Fibroblast of lung (primary cell): ENCODE results near the gene DGKZ. TPM values are rescaled to one million over a fixed set of nuclear protein-coding genes. Genes with fewer than 3 reads are reported as not detected.

Source experiments
- DNase-seq, 2 donors: peaks; one replicate each; pipeline versions ENCODE4 v3.0.0 to v3.0.0-alpha.2; 2010; ENCODE audit warnings: low read depth in 2 of 2
- H2AFZ ChIP-seq: 2 replicates; pipeline ENCODE4 v1.5.1; 2012; ENCODE audit warnings: low read length, control low read depth, inconsistent platforms
- H3K27ac ChIP-seq: 2 replicates; pipeline ENCODE4 v1.5.1; 2011; ENCODE audit warnings: low read length, control low read depth; ENCODE audit not compliant: insufficient read depth
- H3K27me3 ChIP-seq: 2 replicates; pipeline ENCODE4 v1.5.1; 2011; ENCODE audit warnings: mild to moderate bottlenecking, low read length; ENCODE audit not compliant: control insufficient read depth, insufficient read depth
- H3K36me3 ChIP-seq: 2 replicates; pipeline ENCODE4 v1.5.1; 2011; ENCODE audit warnings: low read length; ENCODE audit not compliant: control insufficient read depth, insufficient read depth
- H3K4me1 ChIP-seq: 2 replicates; pipeline ENCODE4 v1.5.1; 2011; ENCODE audit warnings: low read length; ENCODE audit not compliant: control insufficient read depth, insufficient read depth; ENCODE audit errors: extremely low read depth
- H3K4me2 ChIP-seq: 2 replicates; pipeline ENCODE4 v1.5.1; 2011; ENCODE audit warnings: low read length, control low read depth; ENCODE audit not compliant: insufficient read depth; ENCODE audit errors: extremely low read depth
- H3K4me3 ChIP-seq, 4 experiments: fragments of 200-600 bp in 1 of 4; sonication (generic) in 1 of 4; replicated peaks in 1 of 4; 2 replicates each; pipeline ENCODE4 v1.5.1; 2011 to 2016; ENCODE audit warnings: low read length in 4 of 4, low read depth in 3 of 4, mild to moderate bottlenecking in 3 of 4, control low read depth in 2 of 4, inconsistent platforms in 1 of 4, mixed read lengths in 1 of 4; ENCODE audit not compliant: insufficient read depth in 1 of 4; ENCODE audit errors: control extremely low read depth in 1 of 4
- H3K79me2 ChIP-seq: 2 replicates; pipeline ENCODE4 v1.5.1; 2012; ENCODE audit warnings: mild to moderate bottlenecking, low read length, inconsistent platforms; ENCODE audit not compliant: control insufficient read depth, insufficient read depth
- H3K9ac ChIP-seq: 2 replicates; pipeline ENCODE4 v1.5.1; 2011; ENCODE audit warnings: mild to moderate bottlenecking, low read length, control low read depth; ENCODE audit not compliant: insufficient read depth
- H3K9me3 ChIP-seq: 2 replicates; pipeline ENCODE4 v1.5.1; 2012; ENCODE audit warnings: low read depth, low read length; ENCODE audit not compliant: control insufficient read depth, insufficient read depth
- H4K20me1 ChIP-seq: 2 replicates; pipeline ENCODE4 v1.5.1; 2011; ENCODE audit warnings: low read length; ENCODE audit not compliant: control insufficient read depth, insufficient read depth; ENCODE audit errors: extremely low read depth
- EZH2 ChIP-seq: IDR thresholded peaks from 2 replicates; pipeline ENCODE4 v1.5.1; 2012; ENCODE audit warnings: low read length, control low read depth, mild to moderate bottlenecking; ENCODE audit errors: missing control alignments
- polyA plus RNA-seq, 2 donors: library from polyadenylated mRNA; depleted of rRNA in 1 of 2; stranded (reverse) in 1 of 2; unstranded in 1 of 2; fragments of >200 nt; gene quantifications; 2 replicates each; pipeline ENCODE4 v1.2.1, GENCODE V29; 2011 to 2012; ENCODE audit warnings: missing spikeins in 1 of 2
- total RNA-seq: library from RNA; depleted of rRNA; stranded (reverse); fragments of >200 nt; gene quantifications from 2 replicates; pipeline ENCODE4 v1.2.1, GENCODE V29; 2014
- TF ChIP-seq, protein P1 (sequence below), 2 donors: IDR thresholded peaks in 1 of 2; conservative IDR thresholded peaks in 1 of 2; 1 replicate in 1 of 2; 2 replicates in 1 of 2; pipeline ENCODE4 v1.5.1; 2011 to 2012; ENCODE audit warnings: low read length in 2 of 2, control low read depth in 1 of 2, inconsistent platforms in 1 of 2, low read depth in 1 of 2, mild to moderate bottlenecking in 1 of 2

Gene DGKZ
- total and polyA plus RNA-seq, 2 donors (not counting 1 experiment from before 2014, with no cell fraction given), result 16.4 to 35.5 TPM

DNA sequence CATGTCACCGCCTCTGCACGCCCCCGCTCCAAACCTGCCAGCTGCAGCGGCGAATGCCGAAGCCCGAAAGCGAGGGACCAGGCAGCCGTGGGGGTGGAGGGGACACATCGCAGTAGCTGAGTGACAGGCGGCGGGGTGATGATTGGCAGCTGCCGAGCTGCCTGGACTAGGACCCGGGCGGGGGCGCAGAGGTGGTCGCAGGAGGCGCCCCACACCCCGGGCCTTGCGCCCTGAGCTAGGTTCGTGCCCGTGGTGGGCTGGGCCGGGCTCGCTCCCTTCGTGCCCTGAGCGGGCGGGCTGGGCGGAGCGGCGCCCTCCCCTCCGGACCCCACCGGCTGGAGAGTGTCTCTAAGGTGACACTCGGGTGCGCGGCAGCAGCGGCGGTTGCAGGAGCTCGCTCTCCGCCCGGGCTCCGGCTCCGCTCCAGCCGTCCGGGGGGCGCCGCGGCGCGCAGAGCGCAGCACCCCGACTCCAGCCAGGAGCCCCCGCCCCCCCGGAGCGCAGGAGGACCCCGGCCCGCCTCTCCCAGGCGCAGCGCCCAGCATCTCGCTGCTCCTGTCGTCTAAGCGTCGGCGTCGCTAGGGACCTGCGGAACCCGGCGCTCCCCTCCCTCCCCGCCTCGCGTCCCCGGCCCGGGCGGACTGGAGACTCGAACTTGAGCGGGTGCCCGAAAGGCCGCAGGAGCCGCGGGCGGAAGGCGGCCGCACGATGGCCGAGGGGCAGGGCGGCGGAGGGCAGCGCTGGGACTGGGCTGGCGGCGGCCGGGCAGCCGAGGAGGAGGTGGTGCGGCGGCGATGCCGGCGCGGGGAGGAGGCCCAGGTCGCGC, 14.5 kb upstream of the DGKZ start:
- H3K79me2 ChIP-seq, result no peaks in the 10 kb centered on the region
- H3K4me1 ChIP-seq, result no peaks in the 10 kb centered on the region
- no peaks in the 10 kb centered on the region for H3K36me3 ChIP-seq
- no peaks in the 10 kb centered on the region for H3K9me3 ChIP-seq
- no peak overlapping the region for H2AFZ ChIP-seq
- H3K4me2 ChIP-seq, result peak overlapping the region; percentile 44
- H3K9ac ChIP-seq, result peak overlapping the region; percentile 7
- H3K4me3 ChIP-seq, result peak overlapping the region in 1 of 4 experiments; percentile 30
- peaks cover 47% of the 10 kb centered on the region for H3K27me3 ChIP-seq
- TF ChIP-seq, protein P1, sequence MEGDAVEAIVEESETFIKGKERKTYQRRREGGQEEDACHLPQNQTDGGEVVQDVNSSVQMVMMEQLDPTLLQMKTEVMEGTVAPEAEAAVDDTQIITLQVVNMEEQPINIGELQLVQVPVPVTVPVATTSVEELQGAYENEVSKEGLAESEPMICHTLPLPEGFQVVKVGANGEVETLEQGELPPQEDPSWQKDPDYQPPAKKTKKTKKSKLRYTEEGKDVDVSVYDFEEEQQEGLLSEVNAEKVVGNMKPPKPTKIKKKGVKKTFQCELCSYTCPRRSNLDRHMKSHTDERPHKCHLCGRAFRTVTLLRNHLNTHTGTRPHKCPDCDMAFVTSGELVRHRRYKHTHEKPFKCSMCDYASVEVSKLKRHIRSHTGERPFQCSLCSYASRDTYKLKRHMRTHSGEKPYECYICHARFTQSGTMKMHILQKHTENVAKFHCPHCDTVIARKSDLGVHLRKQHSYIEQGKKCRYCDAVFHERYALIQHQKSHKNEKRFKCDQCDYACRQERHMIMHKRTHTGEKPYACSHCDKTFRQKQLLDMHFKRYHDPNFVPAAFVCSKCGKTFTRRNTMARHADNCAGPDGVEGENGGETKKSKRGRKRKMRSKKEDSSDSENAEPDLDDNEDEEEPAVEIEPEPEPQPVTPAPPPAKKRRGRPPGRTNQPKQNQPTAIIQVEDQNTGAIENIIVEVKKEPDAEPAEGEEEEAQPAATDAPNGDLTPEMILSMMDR (conservative IDR thresholded peaks at IDR 0.05 in 1 of 2, IDR thresholded peaks at IDR 0.05 in 1 of 2; ENCODE audit: low read depth in 1 of 2, low read length in 2 of 2), result no peak
- peak; percentile 90 for TF ChIP-seq EZH2
- no peak overlapping the region for H3K27ac ChIP-seq
- DNase-seq, result no peak
- no peaks in the 10 kb centered on the region for H4K20me1 ChIP-seq

DNA sequence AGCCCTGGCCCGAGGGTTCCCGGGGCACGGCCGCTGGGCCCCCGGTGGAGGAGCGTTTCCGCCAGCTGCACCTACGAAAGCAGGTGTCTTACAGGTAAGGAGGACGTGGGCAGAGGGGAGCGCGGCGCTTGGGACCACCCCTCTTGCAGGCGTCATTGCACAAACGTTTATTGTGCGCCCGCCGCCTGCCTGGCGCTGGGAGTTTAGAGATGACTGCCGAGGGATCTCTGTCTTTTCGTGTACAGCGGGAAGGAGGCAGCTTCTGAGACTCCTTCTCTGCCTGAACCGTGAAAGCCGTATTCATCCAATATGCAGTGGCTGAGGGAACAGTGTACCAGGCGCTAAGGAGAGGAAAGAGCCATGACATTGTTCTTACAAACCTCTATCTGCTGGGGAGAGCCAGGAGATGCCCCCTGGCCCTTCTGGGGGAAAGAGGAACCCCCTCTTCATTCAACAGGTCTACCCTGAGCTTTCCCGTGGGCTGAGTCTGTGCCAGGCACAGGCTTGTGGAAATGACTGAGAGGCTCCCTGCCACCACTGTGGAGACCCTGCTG, 13.8 kb upstream of the DGKZ start:
- Histone ChIP-seq H3K9me3 (no peaks in the 10 kb centered on the region), H3K4me3 (peak overlapping the region in 1 of 4 experiments; percentile 17), H3K27ac (no peak overlapping the region), H3K9ac (peak overlapping the region; percentile 16), H2AFZ (no peak overlapping the region), H3K4me2 (peak overlapping the region; percentile 32), H4K20me1 (no peaks in the 10 kb centered on the region), H3K27me3 (peaks cover 47% of the 10 kb centered on the region), H3K36me3 (no peaks in the 10 kb centered on the region), H3K79me2 (no peaks in the 10 kb centered on the region), H3K4me1 (no peaks in the 10 kb centered on the region)
- TF ChIP-seq EZH2, result peak; percentile 85
- TF ChIP-seq, protein P1 (conservative IDR thresholded peaks at IDR 0.05 in 1 of 2, IDR thresholded peaks at IDR 0.05 in 1 of 2; ENCODE audit: low read depth in 1 of 2, low read length in 2 of 2), result no peak
- DNase-seq, result no peak

DNA sequence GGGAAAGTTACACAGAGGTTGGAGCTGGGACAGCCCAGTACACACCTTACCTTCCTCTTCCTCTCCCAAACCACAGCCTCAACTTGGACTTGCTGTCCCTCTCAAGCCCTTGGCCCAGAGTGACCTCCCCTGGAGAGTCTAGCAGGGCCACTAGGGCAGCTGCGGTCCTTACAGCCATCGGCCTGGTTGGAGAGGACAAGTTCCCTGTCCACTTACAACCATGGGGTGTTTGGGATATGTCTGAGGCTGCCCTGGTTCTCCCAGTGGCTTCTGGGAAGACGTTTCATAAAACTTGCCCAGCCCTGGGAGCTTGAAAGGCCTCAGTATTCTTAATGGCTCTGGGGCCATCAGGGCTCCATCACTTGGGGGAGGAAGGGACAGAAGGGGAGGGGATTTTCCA, 13.1 kb upstream of the DGKZ start:
- H3K9ac ChIP-seq, result no peak overlapping the region
- H4K20me1 ChIP-seq, result no peaks in the 10 kb centered on the region
- TF ChIP-seq EZH2, result no peak
- TF ChIP-seq, protein P1 (conservative IDR thresholded peaks at IDR 0.05 in 1 of 2, IDR thresholded peaks at IDR 0.05 in 1 of 2; ENCODE audit: low read depth in 1 of 2, low read length in 2 of 2), result no peak
- no peak for DNase-seq
- H3K36me3 ChIP-seq, result no peaks in the 10 kb centered on the region
- no peak overlapping the region for H3K4me2 ChIP-seq
- peaks cover 47% of the 10 kb centered on the region for H3K27me3 ChIP-seq
- peaks cover 2% of the 10 kb centered on the region for H3K4me1 ChIP-seq
- H3K27ac ChIP-seq, result no peak overlapping the region
- no peaks in the 10 kb centered on the region for H3K79me2 ChIP-seq
- H3K9me3 ChIP-seq, result no peaks in the 10 kb centered on the region
- H3K4me3 ChIP-seq, result no peak overlapping the region
- no peak overlapping the region for H2AFZ ChIP-seq
